Activated CD8-positive, alpha-beta T cell treated with anti-CD3 and anti-CD28 coated beads for 36 hours (primary cell): ENCODE data around the gene TAOK2. TPM values are rescaled to one million over a fixed set of nuclear protein-coding genes. Genes with fewer than 3 reads are reported as not detected.
"Not testable (repeated sequence)": the region's sequence is repeated elsewhere in the genome, so short reads cannot be mapped to it uniquely, and the experiment has no call there.

Source experiments
- ATAC-seq: fragments of 200-7000 bp; cut with Tn5 transposase; one replicate; pipeline ENCODE4 v1.10.0; 2021; ENCODE audit warnings: mild to moderate bottlenecking, moderate library complexity
- CTCF ChIA-PET: fragments of 350-600 bp; sonication (Branson Sonifier 250); formaldehyde crosslinking; loops from one replicate; lab custom pipeline; 2021; ENCODE audit warnings: antibody characterized with exemption; lab: Charles Lee
- POLR2A ChIA-PET: fragments of 350-600 bp; sonication (Branson Sonifier 250); formaldehyde crosslinking; loops from one replicate; lab custom pipeline; 2021; ENCODE audit warnings: antibody characterized with exemption; lab: Charles Lee
- DNase-seq: peaks from one replicate; pipeline ENCODE4 v3.0.0-alpha.2; 2020
- H3K27ac Mint-ChIP-seq: one replicate; pipeline ENCODE4 v1.8.0; 2021; ENCODE audit warnings: mild to moderate bottlenecking, mixed read lengths
- H3K27me3 Mint-ChIP-seq: one replicate; pipeline ENCODE4 v1.8.0; 2021; ENCODE audit warnings: mixed read lengths
- H3K36me3 Mint-ChIP-seq: one replicate; pipeline ENCODE4 v1.8.0; 2021; ENCODE audit warnings: low read depth, mixed read lengths
- H3K4me1 Mint-ChIP-seq: one replicate; pipeline ENCODE4 v1.8.0; 2021; ENCODE audit warnings: low read depth, mixed read lengths
- H3K4me3 Mint-ChIP-seq: one replicate; pipeline ENCODE4 v1.8.0; 2021; ENCODE audit warnings: mild to moderate bottlenecking, moderate library complexity, mixed read lengths
- H3K9me3 Mint-ChIP-seq: one replicate; pipeline ENCODE4 v1.8.0; 2021; ENCODE audit warnings: mixed read lengths
- CTCF ChIP-seq: fragments of 200-600 bp; IDR thresholded peaks from one replicate; pipeline ENCODE4 v1.8.0; 2022; ENCODE audit warnings: antibody characterized with exemption, mild to moderate bottlenecking
- intact Hi-C: fragments of 100-400 bp; cut with micrococcal nuclease; formaldehyde crosslinking; loops from one replicate; pipeline ENCODE4 v1.10.0; 2022
- total RNA-seq, 2 experiments: library from RNA; stranded (reverse); gene quantifications; one replicate each; pipeline ENCODE4 v1.2.3, GENCODE V29; 2021

TAOK2 gene
- total RNA-seq, 2 experiments from 2014 or later = 25.0 to 25.9 TPM

GRCh38 chr16:30009085-30009862, 35.6 kb downstream of the TAOK2 start:
- intact Hi-C loops = no loop called here
- Mint-ChIP-seq H3K27ac (no peak overlapping the region), H3K4me1 (peaks cover 13% of the 10 kb centered on the region), H3K36me3 (peaks cover 2% of the 10 kb centered on the region), H3K27me3 (peaks cover 18% of the 10 kb centered on the region), H3K4me3 (no peak overlapping the region), H3K9me3 (no peaks in the 10 kb centered on the region)
- ChIA-PET POLR2A (interaction anchor here (2.2 kb wide), 1 partner anchor 14 kb away, joined by 5 read pairs; the partner anchor contains the start of genes HIRIP3 and INO80E), CTCF (interaction anchor here (1.1 to 1.9 kb wide), 2 partner anchors 13 to 318 kb away, joined by 3 to 6 read pairs; partner anchors contain the start of genes HIRIP3 and INO80E)
- TF ChIP-seq CTCF = no peak
- no peak for DNase-seq
- no peak for ATAC-seq

- DNase-seq (no peak), ATAC-seq (peak; percentile 51)
- CTCF ChIA-PET = interaction anchor here (1.1 to 1.6 kb wide), 2 partner anchors 225 to 319 kb away, joined by 3 to 4 read pairs; no protein-coding TSS in a partner anchor
- no peaks in the 10 kb centered on the region for H3K9me3 Mint-ChIP-seq
- TF ChIP-seq CTCF = no peak
- H3K27me3 Mint-ChIP-seq = peaks cover 18% of the 10 kb centered on the region
- POLR2A ChIA-PET = interaction anchor here (0.6 to 2.2 kb wide), 2 partner anchors 15 to 33 kb away, joined by 3 to 5 read pairs; partner anchors contain the start of genes HIRIP3 and INO80E
- H3K27ac Mint-ChIP-seq = no peak overlapping the region
- H3K4me1 Mint-ChIP-seq = peaks cover 13% of the 10 kb centered on the region
- intact Hi-C loops = no loop called here
- peaks cover 2% of the 10 kb centered on the region for H3K36me3 Mint-ChIP-seq
- peak overlapping the region; percentile 72 for H3K4me3 Mint-ChIP-seq
Measured at GRCh38 chr16:30009990-30010843, 36.5 kb downstream of the TAOK2 start.

DNA sequence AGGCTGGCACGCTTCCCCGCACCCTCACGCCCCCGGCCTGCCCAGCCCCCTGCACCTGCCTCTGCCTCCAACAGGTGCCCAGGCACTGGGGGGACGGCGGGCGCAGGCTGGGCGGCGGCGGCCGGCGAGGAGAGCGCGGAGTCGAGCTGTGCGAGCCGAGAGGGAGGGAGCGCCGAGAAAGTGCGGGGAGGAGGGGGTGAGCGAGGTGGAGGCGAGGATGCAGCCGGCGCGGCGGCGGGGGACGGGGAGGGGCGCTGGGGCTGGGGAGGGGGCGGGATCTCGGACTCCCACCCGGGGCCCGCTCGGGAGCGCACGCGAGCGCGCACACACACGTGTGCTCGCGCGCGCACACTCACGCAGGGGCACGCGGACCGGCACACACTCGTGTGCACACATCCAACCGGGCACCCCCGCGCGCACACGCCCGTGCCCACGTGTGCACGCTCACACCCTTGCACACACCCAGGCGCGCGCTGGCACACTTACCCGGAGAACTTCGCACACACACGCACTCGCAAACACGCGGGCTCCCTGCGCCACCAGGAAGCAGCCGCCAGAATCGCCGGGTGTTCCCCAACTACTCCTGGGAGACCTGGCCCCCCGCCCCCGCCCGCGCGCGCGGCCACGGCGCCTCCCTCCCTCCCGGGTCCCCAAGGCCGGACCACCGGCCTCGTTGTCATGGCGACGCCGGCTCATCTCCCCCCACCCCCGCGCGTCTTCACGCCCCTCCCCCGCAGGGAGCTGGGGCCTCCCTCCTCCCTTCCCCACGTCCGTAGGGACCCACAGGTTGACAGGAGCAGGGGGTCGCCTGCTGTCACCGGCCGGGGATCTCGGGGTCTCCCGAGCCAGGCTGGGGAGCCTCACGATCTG, 37.4 kb downstream of the TAOK2 start, which contains the start of gene DOC2A:
Gene DOC2A (minus strand): TSS at position 184 of the 870 bp plus-strand sequence. CDS start 805 bp downstream, outside the sequence.
- ChIA-PET POLR2A (interaction anchor here (2.2 kb wide), 1 partner anchor 16 kb away, joined by 5 read pairs; the partner anchor contains the start of genes HIRIP3 and INO80E), CTCF (interaction anchor here (1.6 kb wide), 1 partner anchor 226 kb away, joined by 4 read pairs; no protein-coding TSS in a partner anchor)
- H3K36me3 Mint-ChIP-seq = peaks cover 2% of the 10 kb centered on the region
- no peaks in the 10 kb centered on the region for H3K9me3 Mint-ChIP-seq
- DNase-seq (peak; percentile 48), ATAC-seq (peak; percentile 69)
- intact Hi-C loops = no loop called here
- no peak within 1 kb of the TSS for H3K27ac Mint-ChIP-seq
- H3K4me3 Mint-ChIP-seq = peak within 1 kb of the TSS; percentile 72
- H3K27me3 Mint-ChIP-seq = peaks cover 18% of the 10 kb centered on the region
- H3K4me1 Mint-ChIP-seq = peaks cover 11% of the 10 kb centered on the region
- no peak for TF ChIP-seq CTCF

GRCh38 chr16:30011714-30012504, 38.2 kb downstream of the TAOK2 start:
- DNase-seq (no peak), ATAC-seq (no peak)
- Mint-ChIP-seq H3K36me3 (peaks cover 2% of the 10 kb centered on the region), H3K27ac (no peak overlapping the region), H3K27me3 (peaks cover 18% of the 10 kb centered on the region), H3K4me1 (peaks cover 11% of the 10 kb centered on the region), H3K4me3 (peak overlapping the region; percentile 68), H3K9me3 (no peaks in the 10 kb centered on the region)
- no peak for TF ChIP-seq CTCF
- ChIA-PET POLR2A (no interaction called here), CTCF (interaction anchor here (1.6 kb wide), 1 partner anchor 227 kb away, joined by 4 read pairs; no protein-coding TSS in a partner anchor)
- intact Hi-C loops = no loop called here

- POLR2A ChIA-PET, H3K4me3 Mint-ChIP-seq, intact Hi-C loops, H3K9me3 Mint-ChIP-seq, H3K36me3 Mint-ChIP-seq, H3K27ac Mint-ChIP-seq, CTCF ChIA-PET, DNase-seq, ATAC-seq: not testable (repeated sequence)
- Mint-ChIP-seq H3K4me1 (peaks cover 11% of the 10 kb centered on the region), H3K27me3 (peaks cover 18% of the 10 kb centered on the region)
Measured at GRCh38 chr16:30012598-30012997, 38.9 kb downstream of the TAOK2 start.

- H3K36me3 Mint-ChIP-seq, H3K27me3 Mint-ChIP-seq, H3K4me1 Mint-ChIP-seq, DNase-seq, H3K4me3 Mint-ChIP-seq, H3K27ac Mint-ChIP-seq, H3K9me3 Mint-ChIP-seq, intact Hi-C loops, ATAC-seq: not testable (repeated sequence)
- ChIA-PET POLR2A (interaction anchor here (0.9 to 1.1 kb wide), 2 partner anchors 64 kb away, joined by 3 to 4 read pairs; no protein-coding TSS in a partner anchor), CTCF (interaction anchor here (0.6 to 3.6 kb wide), 4 partner anchors 16 to 315 kb away, joined by 3 to 17 read pairs (median 4); partner anchors contain the start of genes TAOK2 and TLCD3B)
Measured at GRCh38 chr16:30015450-30015849, 41.8 kb downstream of the TAOK2 start.
